HEK293T (cell line): ENCODE data around the gene TSNAXIP1.

Experiments
- ARNT ChIP-seq: fragments of 450-650 bp; IDR thresholded peaks from 2 replicates; pipeline ENCODE4 v1.6.1; 2017; ENCODE audit warnings: mild to moderate bottlenecking
- BHLHE40 ChIP-seq: fragments of 450-650 bp; IDR thresholded peaks from 2 replicates; pipeline ENCODE4 v1.6.1; 2016; ENCODE audit warnings: mild to moderate bottlenecking, moderate library complexity, borderline replicate concordance
- ELF4 ChIP-seq: fragments of 450-650 bp; IDR thresholded peaks from 2 replicates; pipeline ENCODE4 v1.6.1; 2017; ENCODE audit warnings: antibody characterized with exemption
- FOXA1 ChIP-seq: fragments of 450-650 bp; IDR thresholded peaks from 2 replicates; pipeline ENCODE4 v1.6.1; 2016; ENCODE audit warnings: mild to moderate bottlenecking
- FOXK2 ChIP-seq: fragments of 450-650 bp; IDR thresholded peaks from 2 replicates; pipeline ENCODE4 v1.6.1; 2016; ENCODE audit warnings: mild to moderate bottlenecking
- FOXM1 ChIP-seq: fragments of 450-650 bp; IDR thresholded peaks from 2 replicates; pipeline ENCODE4 v1.6.1; 2017; ENCODE audit warnings: mild to moderate bottlenecking, borderline replicate concordance
- HDGF ChIP-seq: fragments of 450-650 bp; IDR thresholded peaks from 2 replicates; pipeline ENCODE4 v1.6.1; 2017; ENCODE audit warnings: antibody characterized with exemption, borderline replicate concordance
- LEF1 ChIP-seq: fragments of 450-650 bp; IDR thresholded peaks from 2 replicates; pipeline ENCODE4 v1.6.1; 2017; ENCODE audit warnings: mild to moderate bottlenecking, borderline replicate concordance
- NFRKB ChIP-seq: fragments of 450-650 bp; IDR thresholded peaks from 2 replicates; pipeline ENCODE4 v1.6.1; 2016; ENCODE audit warnings: mild to moderate bottlenecking, moderate library complexity
- SP1 ChIP-seq: fragments of 450-650 bp; IDR thresholded peaks from 2 replicates; pipeline ENCODE4 v1.6.1; 2017
- SUZ12 ChIP-seq: fragments of 450-650 bp; IDR thresholded peaks from 2 replicates; pipeline ENCODE4 v1.6.1; 2016; ENCODE audit warnings: mild to moderate bottlenecking
- TARDBP ChIP-seq: fragments of 450-650 bp; IDR thresholded peaks from 2 replicates; pipeline ENCODE4 v1.6.1; 2016
- ZNF384 ChIP-seq: fragments of 450-650 bp; IDR thresholded peaks from 2 replicates; pipeline ENCODE4 v1.6.1; 2016
- TF ChIP-seq, protein P1 (sequence below): fragments of 450-650 bp; IDR thresholded peaks from 2 replicates; pipeline ENCODE4 v1.6.1; 2016

DNA sequence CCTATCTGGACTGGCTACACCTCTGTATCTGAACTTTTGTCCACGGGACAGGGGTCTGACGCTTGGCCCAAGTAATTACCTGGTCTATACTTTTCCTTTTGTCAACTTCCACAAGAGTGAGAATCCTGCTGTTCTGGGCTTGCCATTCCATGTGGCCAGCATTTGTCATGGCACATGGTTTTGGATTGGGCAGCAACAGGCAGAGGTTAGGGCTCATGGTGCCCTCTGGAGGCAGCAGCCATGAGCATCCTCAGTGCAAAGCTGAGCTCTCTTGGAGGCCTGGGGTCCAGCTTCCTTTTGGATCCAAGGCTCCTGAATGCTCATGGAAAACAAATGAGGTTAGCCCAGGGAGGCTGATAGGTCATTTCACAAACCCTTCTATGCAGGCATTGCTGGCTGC, 58.6 kb downstream of the TSNAXIP1 start:
- TF ChIP-seq SUZ12 (no peak), ZNF384 (no peak), BHLHE40 (no peak), FOXM1 (no peak), TARDBP (no peak), SP1 (no peak), FOXK2 (no peak), NFRKB (no peak), FOXA1 (no peak), LEF1 (no peak), ARNT (no peak), HDGF (no peak), ELF4 (no peak)
- TF ChIP-seq, protein P1, sequence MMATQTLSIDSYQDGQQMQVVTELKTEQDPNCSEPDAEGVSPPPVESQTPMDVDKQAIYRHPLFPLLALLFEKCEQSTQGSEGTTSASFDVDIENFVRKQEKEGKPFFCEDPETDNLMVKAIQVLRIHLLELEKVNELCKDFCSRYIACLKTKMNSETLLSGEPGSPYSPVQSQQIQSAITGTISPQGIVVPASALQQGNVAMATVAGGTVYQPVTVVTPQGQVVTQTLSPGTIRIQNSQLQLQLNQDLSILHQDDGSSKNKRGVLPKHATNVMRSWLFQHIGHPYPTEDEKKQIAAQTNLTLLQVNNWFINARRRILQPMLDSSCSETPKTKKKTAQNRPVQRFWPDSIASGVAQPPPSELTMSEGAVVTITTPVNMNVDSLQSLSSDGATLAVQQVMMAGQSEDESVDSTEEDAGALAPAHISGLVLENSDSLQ: no peak
